ENCODE results near the gene SLC25A19.

GRCh38 chr17:75237100-75238014 is 51.9 kb downstream of the SLC25A19 start:
- no peak for TF ChIP-seq CTCF (IDR thresholded peaks at IDR 0.05; ENCODE audit: low read depth, low read length)
- no peak for TF ChIP-seq POLR2A (IDR thresholded peaks at IDR 0.05; ENCODE audit: extremely low read depth, insufficient read length)
- no peak for TF ChIP-seq MAX (IDR thresholded peaks at IDR 0.05; ENCODE audit: low read depth, low read length)
